AG09319 (cell line): ENCODE measurements around the gene KLF13.

ENCODE experiments used
- DNase-seq: peaks from one replicate; pipeline ENCODE4 v3.0.0-alpha.2; 2010; ENCODE audit warnings: low read depth; ENCODE audit errors: extremely low read depth
- TF ChIP-seq, protein P1 (sequence below): IDR thresholded peaks from 2 replicates; pipeline ENCODE4 v1.5.1; 2011; ENCODE audit warnings: low read depth, mild to moderate bottlenecking, inconsistent platforms, low read length, moderate library complexity

The KLF13 gene

DNA sequence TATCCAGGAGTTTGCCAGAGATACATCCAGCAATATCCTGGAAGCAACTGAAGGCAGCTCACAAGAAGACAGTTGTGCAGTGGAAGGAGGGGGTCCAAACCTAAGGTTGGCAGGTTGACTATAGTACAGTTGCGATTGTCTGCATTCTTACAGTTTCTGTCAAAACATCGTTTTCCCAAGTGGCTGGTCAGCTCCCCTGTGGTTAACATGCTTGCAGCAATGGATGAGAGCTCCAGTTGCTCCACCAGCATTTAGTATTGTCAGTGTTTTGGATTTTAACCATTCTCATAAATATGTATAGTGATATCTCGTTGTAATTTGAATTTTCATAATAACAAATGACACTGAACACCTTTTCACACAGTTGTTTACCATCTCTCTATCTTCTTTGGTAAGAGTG is 31.5 kb downstream of the KLF13 start:
- TF ChIP-seq, protein P1, sequence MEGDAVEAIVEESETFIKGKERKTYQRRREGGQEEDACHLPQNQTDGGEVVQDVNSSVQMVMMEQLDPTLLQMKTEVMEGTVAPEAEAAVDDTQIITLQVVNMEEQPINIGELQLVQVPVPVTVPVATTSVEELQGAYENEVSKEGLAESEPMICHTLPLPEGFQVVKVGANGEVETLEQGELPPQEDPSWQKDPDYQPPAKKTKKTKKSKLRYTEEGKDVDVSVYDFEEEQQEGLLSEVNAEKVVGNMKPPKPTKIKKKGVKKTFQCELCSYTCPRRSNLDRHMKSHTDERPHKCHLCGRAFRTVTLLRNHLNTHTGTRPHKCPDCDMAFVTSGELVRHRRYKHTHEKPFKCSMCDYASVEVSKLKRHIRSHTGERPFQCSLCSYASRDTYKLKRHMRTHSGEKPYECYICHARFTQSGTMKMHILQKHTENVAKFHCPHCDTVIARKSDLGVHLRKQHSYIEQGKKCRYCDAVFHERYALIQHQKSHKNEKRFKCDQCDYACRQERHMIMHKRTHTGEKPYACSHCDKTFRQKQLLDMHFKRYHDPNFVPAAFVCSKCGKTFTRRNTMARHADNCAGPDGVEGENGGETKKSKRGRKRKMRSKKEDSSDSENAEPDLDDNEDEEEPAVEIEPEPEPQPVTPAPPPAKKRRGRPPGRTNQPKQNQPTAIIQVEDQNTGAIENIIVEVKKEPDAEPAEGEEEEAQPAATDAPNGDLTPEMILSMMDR = no peak
- no peak for DNase-seq

DNA sequence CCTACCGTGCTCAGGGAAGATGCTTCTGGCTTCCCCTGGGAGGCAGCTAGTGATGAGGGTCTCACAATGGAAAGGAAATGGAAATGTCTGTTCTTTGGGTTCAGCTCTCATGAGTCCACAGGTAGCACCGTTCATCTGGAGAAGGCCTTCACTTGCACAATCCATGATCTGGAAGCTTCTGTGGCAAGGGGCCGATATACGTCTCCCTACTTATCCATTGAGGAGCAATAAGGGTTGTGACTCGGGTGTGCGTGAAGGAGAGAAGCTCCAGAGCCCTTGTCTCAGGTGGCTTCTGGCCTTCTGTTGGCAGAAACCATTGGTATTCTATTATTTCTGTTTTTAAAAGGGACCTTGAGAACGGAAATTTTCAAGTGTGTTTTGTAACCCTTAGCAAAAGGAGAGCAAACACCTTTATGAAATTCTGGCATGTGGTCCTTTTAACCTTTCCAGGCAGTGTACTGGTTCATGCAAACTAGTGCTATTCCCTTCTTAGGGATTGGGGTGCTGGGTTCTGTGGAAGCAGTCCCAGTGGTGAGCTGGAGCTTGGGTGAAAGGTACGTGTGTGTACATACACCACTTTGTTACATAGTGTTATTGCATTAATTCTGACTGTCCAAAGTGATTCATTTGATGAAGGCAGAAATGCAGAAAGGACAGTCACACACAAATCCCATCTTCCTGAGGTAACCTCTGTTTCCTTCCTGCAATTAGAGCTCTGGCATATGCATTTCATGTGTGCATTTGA is 32.5 kb downstream of the KLF13 start:
- TF ChIP-seq, protein P1 = no peak
- no peak for DNase-seq

DNA sequence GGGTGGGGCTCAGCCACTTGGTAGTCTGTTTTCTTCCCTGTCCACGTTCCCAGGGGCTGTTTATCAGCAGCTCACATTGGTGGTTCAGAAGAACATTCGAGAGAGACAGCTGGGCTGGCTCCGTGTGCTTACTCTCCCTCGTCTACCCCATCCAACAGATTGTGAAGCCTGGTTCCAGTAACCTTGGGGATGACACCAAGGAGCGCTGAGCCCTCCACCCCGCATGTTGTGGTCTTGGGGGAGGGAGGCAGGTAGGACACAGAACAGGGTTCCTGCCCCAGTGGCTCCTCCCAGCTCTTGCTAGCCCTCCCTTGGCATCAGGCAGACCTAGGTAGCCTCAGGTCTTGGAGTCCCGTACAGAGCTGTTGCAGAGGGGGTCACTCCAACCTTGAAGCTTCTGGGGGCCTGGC is 33.1 kb downstream of the KLF13 start:
- no peak for DNase-seq
- TF ChIP-seq, protein P1 = no peak

DNA sequence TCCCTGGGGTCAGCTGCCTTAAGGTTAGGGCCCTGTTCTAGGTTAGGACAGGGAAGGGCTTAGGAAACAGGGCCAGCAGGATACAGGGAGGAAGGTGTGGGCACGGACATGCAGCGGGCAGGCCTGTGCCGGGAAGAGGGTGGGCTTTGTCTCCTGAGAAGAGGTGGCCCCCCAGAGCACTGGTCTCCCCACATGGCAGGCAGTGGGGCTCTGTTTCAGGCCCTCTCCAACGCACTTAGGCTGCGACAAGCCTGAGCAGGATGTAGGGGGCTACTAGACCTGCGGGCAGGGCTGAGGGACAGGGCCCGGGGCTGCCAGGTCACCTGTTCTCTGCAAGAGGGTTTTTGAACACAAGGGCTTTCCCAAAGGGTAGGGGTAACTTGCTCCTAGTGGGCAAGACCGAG is 33.5 kb downstream of the KLF13 start:
- no peak for DNase-seq
- TF ChIP-seq, protein P1 = no peak

DNA sequence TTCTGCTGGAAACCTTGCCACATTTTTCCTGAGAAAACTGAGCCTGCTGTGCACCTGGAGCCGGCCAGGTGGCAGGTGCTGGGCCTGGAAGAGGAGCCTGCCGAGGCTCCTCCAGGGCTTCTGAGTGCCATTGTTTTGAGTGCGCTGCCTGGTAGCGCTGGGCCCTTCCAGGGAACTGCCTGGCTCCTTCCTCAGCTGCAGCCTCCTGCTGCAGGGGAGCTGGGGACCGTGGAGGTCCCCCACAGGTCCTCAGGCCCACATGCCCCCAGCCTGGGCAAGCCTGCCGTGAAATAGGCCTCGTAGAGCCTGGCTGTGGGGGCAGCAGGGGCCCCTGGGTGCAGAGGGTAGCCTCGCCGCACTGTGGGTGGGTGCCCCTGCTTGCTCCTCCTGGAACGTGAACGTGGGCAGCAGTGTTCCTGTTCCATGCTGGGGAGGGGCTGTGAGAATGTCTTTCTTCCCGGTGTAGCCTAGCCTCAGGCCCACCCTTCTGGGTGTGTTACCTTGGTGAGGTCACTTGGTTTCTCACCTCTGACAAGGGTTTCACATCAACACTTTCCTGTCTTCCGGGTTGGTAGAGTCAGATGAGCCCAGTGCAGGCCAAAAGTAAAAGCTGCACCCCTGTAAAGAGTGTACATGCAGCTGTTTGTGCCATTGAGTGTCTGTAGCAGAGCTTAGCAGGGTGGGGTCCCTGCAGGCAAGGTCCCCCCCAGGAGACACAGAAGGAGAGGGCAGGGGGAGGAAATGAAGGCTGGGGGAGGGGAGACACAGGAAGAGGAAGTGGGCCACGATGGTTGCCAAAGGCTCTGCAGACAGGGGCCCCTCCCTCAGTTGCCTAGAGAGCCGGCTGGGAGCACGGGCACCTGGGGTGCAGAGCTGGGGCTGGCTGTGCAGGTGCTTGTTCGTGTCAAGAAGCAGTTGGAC is 34.5 kb downstream of the KLF13 start:
- DNase-seq = no peak
- TF ChIP-seq, protein P1 = no peak

DNA sequence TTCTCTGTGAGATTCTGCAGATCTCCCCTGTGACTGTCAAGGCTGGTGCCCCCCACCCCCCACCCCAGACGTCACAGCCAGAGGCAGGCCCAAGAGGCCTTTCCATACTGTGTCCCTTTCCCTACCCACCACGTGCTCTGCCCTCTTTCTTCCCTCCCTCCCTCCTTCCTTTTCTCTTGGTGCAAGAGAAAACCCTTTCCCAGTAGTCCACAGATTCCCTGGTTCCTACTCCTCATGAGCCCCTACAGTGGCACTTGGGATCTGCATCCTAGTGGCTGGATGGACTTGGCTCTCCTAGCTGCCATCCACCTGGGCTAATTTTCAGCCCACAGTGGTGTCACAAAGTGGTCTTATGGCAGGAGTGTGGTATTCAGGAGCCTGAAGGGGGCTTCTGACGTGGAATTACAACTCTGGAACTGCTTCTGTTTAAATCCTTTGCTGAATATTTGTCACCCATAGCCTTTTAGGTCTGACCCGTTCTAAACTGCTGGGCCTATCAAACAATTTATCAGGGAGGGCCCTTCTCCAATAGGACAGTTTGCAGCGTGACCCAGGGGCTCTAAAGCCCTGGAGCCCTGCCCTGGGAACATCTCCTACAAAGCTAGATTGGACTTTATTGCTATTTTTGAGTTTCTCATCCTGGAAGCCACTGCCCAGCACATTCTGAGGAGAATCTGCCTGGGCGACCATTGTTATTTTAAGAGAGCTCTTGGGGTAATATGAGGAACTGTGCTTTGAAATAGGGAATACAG is 35.3 kb downstream of the KLF13 start:
- TF ChIP-seq, protein P1 = no peak; the same call in 1 of the 2 replicates
- no peak for DNase-seq
